Endometrial microvascular endothelial cells (primary cell): Measurements from ENCODE around the gene AMDHD1. TPM values are rescaled to one million over a fixed set of nuclear protein-coding genes. Genes with fewer than 3 reads are reported as not detected.

Source experiments
- in situ Hi-C: cut with HindIII; loops from 2 replicates; pipeline ENCODE4 v1.10.0; 2017; ENCODE audit warnings: low sequenced_read_pairs, low pct_unique_long_range_greater_than_20kb; ENCODE audit errors: inconsistent ontology term
- total RNA-seq: library from RNA; depleted of rRNA; stranded (reverse); fragments of >200 nt; gene quantifications from one replicate; pipeline ENCODE4 v1.2.3, GENCODE V29; 2015; ENCODE audit errors: inconsistent ontology term

The AMDHD1 gene
- total RNA-seq, 1 donor from 2014 or later, result not detected

- in situ Hi-C loops, result no loop called here
Observed at GRCh38 chr12:95988506-95989275, 45.6 kb downstream of the AMDHD1 start.

GRCh38 chr12:95989504-95990123 lies 46.5 kb downstream of the AMDHD1 start:
- in situ Hi-C loops, result no loop called here

- in situ Hi-C loops, result no loop called here
Observed at GRCh38 chr12:95990136-95990535, 47.0 kb downstream of the AMDHD1 start.

GRCh38 chr12:95993907-95994306 lies 50.8 kb downstream of the AMDHD1 start:
- in situ Hi-C loops, result no loop called here

GRCh38 chr12:95994476-95994875 lies 51.3 kb downstream of the AMDHD1 start:
- in situ Hi-C loops, result no loop called here

GRCh38 chr12:95995238-95996031 lies 52.3 kb downstream of the AMDHD1 start:
- in situ Hi-C loops, result no loop called here

GRCh38 chr12:95996034-95996658 lies 53.0 kb downstream of the AMDHD1 start, which contains the start of gene HAL:
Gene HAL (minus strand): TSS chr12:95996344. CDS start chr12:95995910, 434 bp downstream.
- in situ Hi-C loops, result no loop called here

- in situ Hi-C loops, result no loop called here
Observed at GRCh38 chr12:95997276-95997675, 54.1 kb downstream of the AMDHD1 start.

- in situ Hi-C loops, result no loop called here
Observed at GRCh38 chr12:95997911-95998510, 54.9 kb downstream of the AMDHD1 start.

GRCh38 chr12:95998611-95999286 lies 55.6 kb downstream of the AMDHD1 start:
- in situ Hi-C loops, result no loop called here

GRCh38 chr12:95999484-95999883 lies 56.4 kb downstream of the AMDHD1 start:
- in situ Hi-C loops, result no loop called here

GRCh38 chr12:96000858-96001257 lies 57.7 kb downstream of the AMDHD1 start:
- in situ Hi-C loops, result no loop called here

GRCh38 chr12:96006727-96007126 lies 63.6 kb downstream of the AMDHD1 start:
- in situ Hi-C loops, result no loop called here

GRCh38 chr12:96007729-96008128 lies 64.6 kb downstream of the AMDHD1 start:
- in situ Hi-C loops, result no loop called here

- in situ Hi-C loops, result no loop called here
Observed at GRCh38 chr12:96014943-96015599, 71.9 kb downstream of the AMDHD1 start.

- in situ Hi-C loops, result no loop called here
Observed at GRCh38 chr12:96015672-96016071, 72.5 kb downstream of the AMDHD1 start.
